CD4-positive, alpha-beta memory T cell (primary cell): ENCODE measurements around the gene PROSER1. TPM values are rescaled to one million over a fixed set of nuclear protein-coding genes. Genes with fewer than 3 reads are reported as not detected.

ENCODE experiments used
- CTCF ChIA-PET: fragments of 350-600 bp; sonication (Branson Sonifier 250); formaldehyde crosslinking; loops from one replicate; lab custom pipeline; 2021; ENCODE audit warnings: inconsistent platforms; ENCODE audit not compliant: partially characterized antibody; lab: Charles Lee
- POLR2A ChIA-PET: fragments of 350-600 bp; sonication (Branson Sonifier 250); formaldehyde crosslinking; loops from one replicate; lab custom pipeline; 2021; ENCODE audit not compliant: partially characterized antibody; lab: Charles Lee
- DNase-seq, 5 donors: peaks; one replicate each; pipeline versions ENCODE4 v3.0.0 to v3.0.0-alpha.2; 2020 to 2022; ENCODE audit warnings: mixed read lengths in 1 of 5
- H3K27ac ChIP-seq: one replicate; pipeline ENCODE4 v1.7.0; 2013; ENCODE audit warnings: low read depth, low read length
- H3K27me3 ChIP-seq: 2 replicates; pipeline ENCODE4 v1.7.0; 2013; ENCODE audit warnings: mild to moderate bottlenecking, low read length, moderate library complexity; ENCODE audit not compliant: insufficient read depth
- H3K36me3 ChIP-seq: 2 replicates; pipeline ENCODE4 v1.7.0; 2013; ENCODE audit warnings: mild to moderate bottlenecking, low read length, moderate library complexity; ENCODE audit not compliant: insufficient read depth
- H3K4me1 ChIP-seq: 2 replicates; pipeline ENCODE4 v1.7.0; 2013; ENCODE audit warnings: mild to moderate bottlenecking, low read length, moderate library complexity; ENCODE audit not compliant: insufficient read depth
- H3K4me3 ChIP-seq, 2 donors: one replicate each; pipeline ENCODE4 v1.7.0; 2013; ENCODE audit warnings: low read length in 2 of 2, mild to moderate bottlenecking in 1 of 2
- H3K9me3 ChIP-seq, 2 donors: one replicate each; pipeline ENCODE4 v1.7.0; 2013; ENCODE audit warnings: low read length in 2 of 2, control low read depth in 1 of 2; ENCODE audit not compliant: control insufficient read depth in 1 of 2
- H3K27ac Mint-ChIP-seq, 7 donors: one replicate each; pipeline ENCODE4 v1.8.0; 2020 to 2021; ENCODE audit warnings: mixed read lengths in 7 of 7, mild to moderate bottlenecking in 6 of 7, inconsistent platforms in 3 of 7, moderate library complexity in 3 of 7
- H3K27me3 Mint-ChIP-seq, 2 donors: one replicate each; pipeline ENCODE4 v1.8.0; 2020 to 2021; ENCODE audit warnings: mixed read lengths in 2 of 2
- H3K36me3 Mint-ChIP-seq, 2 donors: one replicate each; pipeline ENCODE4 v1.8.0; 2020 to 2021; ENCODE audit warnings: mixed read lengths in 2 of 2, inconsistent platforms in 1 of 2, mild to moderate bottlenecking in 1 of 2
- H3K4me1 Mint-ChIP-seq, 4 donors: one replicate each; pipeline ENCODE4 v1.8.0; 2020 to 2021; ENCODE audit warnings: mixed read lengths in 4 of 4, mild to moderate bottlenecking in 1 of 4
- H3K4me3 Mint-ChIP-seq, 8 donors: one replicate each; pipeline ENCODE4 v1.8.0; 2020 to 2021; ENCODE audit warnings: mixed read lengths in 8 of 8, mild to moderate bottlenecking in 7 of 8, moderate library complexity in 6 of 8, inconsistent platforms in 3 of 8
- H3K9me3 Mint-ChIP-seq, 8 donors: one replicate each; pipeline ENCODE4 v1.8.0; 2020 to 2021; ENCODE audit warnings: mixed read lengths in 8 of 8, mild to moderate bottlenecking in 5 of 8, inconsistent platforms in 3 of 8, moderate library complexity in 1 of 8
- intact Hi-C: fragments of 100-400 bp; cut with micrococcal nuclease; formaldehyde crosslinking; loops from one replicate; pipeline ENCODE4 v1.15.1; 2023
- polyA plus RNA-seq, 2 donors: library from polyadenylated mRNA; unstranded; fragments of 300-500 nt; fragmentation: Illumina TruSeq; gene quantifications; one replicate each; pipeline ENCODE4 v1.2.3, GENCODE V29; 2021
- total RNA-seq, 2 experiments: library from RNA; stranded (reverse); gene quantifications; one replicate each; pipeline ENCODE4 v1.2.3, GENCODE V29; 2021

Gene PROSER1
- total and polyA plus RNA-seq, 4 experiments from 2014 or later = 3.5 to 49.5 (median 34.4) TPM

DNA sequence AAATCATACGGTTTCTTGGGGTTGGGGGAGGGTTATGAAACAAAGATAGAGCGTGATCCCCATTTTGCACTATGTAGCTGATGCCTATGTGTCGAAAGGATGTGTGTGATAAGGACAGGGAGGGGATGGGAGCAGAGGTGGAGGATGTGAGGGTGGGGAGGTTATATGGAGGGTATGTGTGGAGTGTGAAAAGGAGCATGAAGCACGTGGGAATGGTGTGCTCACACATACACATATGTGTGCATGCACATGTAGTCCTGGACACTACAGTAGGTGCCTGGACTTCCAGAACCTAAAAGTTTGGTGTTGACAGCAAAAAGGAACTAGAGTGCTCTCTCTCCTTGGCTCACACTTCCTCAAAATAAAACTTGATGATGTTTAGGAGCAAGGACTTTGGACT lies 72.6 kb downstream of the PROSER1 start:
- intact Hi-C loops = no loop called here
- Mint-ChIP-seq H3K27me3 (peaks cover 7 to 9% of the 10 kb centered on the region in 2 donors), H3K4me3 (no peak overlapping the region), H3K36me3 (no peaks in the 10 kb centered on the region), H3K9me3 (peaks cover 0 to 8% (median under 1%) of the 10 kb centered on the region in 8 donors), H3K4me1 (no peaks in the 10 kb centered on the region), H3K27ac (no peak overlapping the region)
- CTCF ChIA-PET = no interaction called here
- H3K27ac ChIP-seq = no peak overlapping the region
- POLR2A ChIA-PET = no interaction called here
- H3K4me1 ChIP-seq = no peaks in the 10 kb centered on the region
- no peaks in the 10 kb centered on the region for H3K27me3 ChIP-seq
- H3K36me3 ChIP-seq = no peaks in the 10 kb centered on the region
- H3K4me3 ChIP-seq = no peak overlapping the region
- H3K9me3 ChIP-seq = no peaks in the 10 kb centered on the region
- no peak for DNase-seq

- no peak overlapping the region for H3K4me3 Mint-ChIP-seq
- no peak overlapping the region for H3K4me3 ChIP-seq
- intact Hi-C loops = no loop called here
- ChIA-PET POLR2A (no interaction called here), CTCF (no interaction called here)
- H3K36me3 ChIP-seq = no peaks in the 10 kb centered on the region
- no peaks in the 10 kb centered on the region for H3K4me1 ChIP-seq
- no peak overlapping the region for H3K27ac ChIP-seq
- H3K27me3 ChIP-seq = no peaks in the 10 kb centered on the region
- H3K27me3 Mint-ChIP-seq = peaks cover 5 to 6% of the 10 kb centered on the region in 2 donors
- no peak overlapping the region for H3K27ac Mint-ChIP-seq
- H3K9me3 Mint-ChIP-seq = peaks cover 0 to 16% (median 3%) of the 10 kb centered on the region in 8 donors
- DNase-seq = no peak
- no peaks in the 10 kb centered on the region for H3K36me3 Mint-ChIP-seq
- no peaks in the 10 kb centered on the region for H3K4me1 Mint-ChIP-seq
- H3K9me3 ChIP-seq = no peaks in the 10 kb centered on the region
These were observed 77.7 kb downstream of the PROSER1 start for GRCh38 chr13:38960175-38960574.

Other genes starting within 250 kb of the PROSER1 start
- not detected for gene STOML3, start 47.3 kb downstream of the PROSER1 start, total RNA-seq
- gene STOML3, start 47.3 kb downstream of the PROSER1 start, polyA plus RNA-seq = not detected
- 10 to 100 TPM; 26.5 to 27.3 TPM for gene NHLRC3, start 367 bp upstream of the PROSER1 start, total RNA-seq
- gene NHLRC3, start 367 bp upstream of the PROSER1 start, polyA plus RNA-seq = 1 to 10 TPM; 4.6 to 6.4 TPM